Measurements from ENCODE around the gene DNAH1. TPM values are rescaled to one million over a fixed set of nuclear protein-coding genes. Genes with fewer than 3 reads are reported as not detected.

DNAH1 gene
- total RNA-seq, 3 donors from 2014 or later = 7.5 to 11.5 (median 10.8) TPM

- intact Hi-C loops (cut with DNase I; ENCODE audit: low total_unique reads) = loop anchor here (10.0 kb wide), 1 partner anchor 91 kb away; the partner anchor contains the start of gene TWF2
- no peak for DNase-seq (ENCODE audit: low spot score in 2 of 2)
These were observed 9.6 kb downstream of the DNAH1 start for GRCh38 chr3:52325686-52326085.

GRCh38 chr3:52326976-52327375 lies 10.9 kb downstream of the DNAH1 start:
- intact Hi-C loops (cut with DNase I; ENCODE audit: low total_unique reads) = loop anchor here (10.0 kb wide), 1 partner anchor 92 kb away; the partner anchor contains the start of gene TWF2
- H3K9me3 ChIP-seq = no peaks in the 10 kb centered on the region
- H3K27ac ChIP-seq = no peak overlapping the region
- H3K4me3 ChIP-seq = no peak overlapping the region
- no peaks in the 10 kb centered on the region for H3K36me3 ChIP-seq
- no peak for DNase-seq (ENCODE audit: low spot score in 2 of 2)
- H3K27me3 ChIP-seq = no peaks in the 10 kb centered on the region
- H3K4me1 ChIP-seq = no peaks in the 10 kb centered on the region
- no peak for TF ChIP-seq POLR2A (IDR thresholded peaks at IDR 0.05)
- no peak for TF ChIP-seq CTCF (IDR thresholded peaks at IDR 0.05)
- no peak for TF ChIP-seq POLR2AphosphoS5 (IDR thresholded peaks at IDR 0.05)

More at GRCh38 chr3:52325686-52326085, 9.6 kb downstream of the DNAH1 start:
- Histone ChIP-seq H3K9me3 (no peaks in the 10 kb centered on the region), H3K27me3 (no peaks in the 10 kb centered on the region), H3K4me3 (no peak overlapping the region), H3K36me3 (no peaks in the 10 kb centered on the region), H3K4me1 (no peaks in the 10 kb centered on the region), H3K27ac (no peak overlapping the region)
- TF ChIP-seq POLR2AphosphoS5 (IDR thresholded peaks at IDR 0.05) = no peak
- TF ChIP-seq CTCF (IDR thresholded peaks at IDR 0.05) = no peak
- TF ChIP-seq POLR2A (IDR thresholded peaks at IDR 0.05) = no peak

GRCh38 chr3:52327486-52328290 lies 11.6 kb downstream of the DNAH1 start:
- H3K36me3 ChIP-seq = no peaks in the 10 kb centered on the region
- no peak overlapping the region for H3K4me3 ChIP-seq
- intact Hi-C loops (cut with DNase I; ENCODE audit: low total_unique reads) = loop anchor here (10.0 kb wide), 1 partner anchor 93 kb away; the partner anchor contains the start of gene TWF2
- H3K9me3 ChIP-seq = no peaks in the 10 kb centered on the region
- TF ChIP-seq CTCF (IDR thresholded peaks at IDR 0.05) (no peak), POLR2AphosphoS5 (IDR thresholded peaks at IDR 0.05) (no peak)
- no peak overlapping the region for H3K27ac ChIP-seq
- no peak for DNase-seq (ENCODE audit: low spot score in 2 of 2)
- no peaks in the 10 kb centered on the region for H3K4me1 ChIP-seq
- no peaks in the 10 kb centered on the region for H3K27me3 ChIP-seq

- H3K9me3 ChIP-seq = no peaks in the 10 kb centered on the region
- H3K36me3 ChIP-seq = no peaks in the 10 kb centered on the region
- no peaks in the 10 kb centered on the region for H3K4me1 ChIP-seq
- no peak for TF ChIP-seq CTCF (IDR thresholded peaks at IDR 0.05)
- TF ChIP-seq POLR2A (IDR thresholded peaks at IDR 0.05) = no peak
- no peak for TF ChIP-seq POLR2AphosphoS5 (IDR thresholded peaks at IDR 0.05)
- H3K4me3 ChIP-seq = no peak overlapping the region
- H3K27me3 ChIP-seq = no peaks in the 10 kb centered on the region
- intact Hi-C loops (cut with DNase I; ENCODE audit: low total_unique reads) = loop anchor here (10.0 kb wide), 1 partner anchor 94 kb away; the partner anchor contains the start of gene TWF2
- H3K27ac ChIP-seq = no peak overlapping the region
- no peak for DNase-seq (ENCODE audit: low spot score in 2 of 2)
These were observed 12.5 kb downstream of the DNAH1 start for GRCh38 chr3:52328536-52329080.

GRCh38 chr3:52330194-52330805 lies 14.2 kb downstream of the DNAH1 start:
- no peak overlapping the region for H3K4me3 ChIP-seq
- H3K27me3 ChIP-seq = no peaks in the 10 kb centered on the region
- no peaks in the 10 kb centered on the region for H3K4me1 ChIP-seq
- intact Hi-C loops (cut with DNase I; ENCODE audit: low total_unique reads) = no loop called here
- H3K9me3 ChIP-seq = no peaks in the 10 kb centered on the region
- no peak overlapping the region for H3K27ac ChIP-seq
- DNase-seq (ENCODE audit: low spot score in 2 of 2) = no peak
- no peaks in the 10 kb centered on the region for H3K36me3 ChIP-seq
- TF ChIP-seq POLR2AphosphoS5 (IDR thresholded peaks at IDR 0.05) = no peak
- no peak for TF ChIP-seq POLR2A (IDR thresholded peaks at IDR 0.05)
- no peak for TF ChIP-seq CTCF (IDR thresholded peaks at IDR 0.05)
